ENCODE data around the gene MRAP. TPM values are rescaled to one million over a fixed set of nuclear protein-coding genes. Genes with fewer than 3 reads are reported as not detected.

The MRAP gene
- total RNA-seq, 2 donors from 2014 or later = not detected

DNA sequence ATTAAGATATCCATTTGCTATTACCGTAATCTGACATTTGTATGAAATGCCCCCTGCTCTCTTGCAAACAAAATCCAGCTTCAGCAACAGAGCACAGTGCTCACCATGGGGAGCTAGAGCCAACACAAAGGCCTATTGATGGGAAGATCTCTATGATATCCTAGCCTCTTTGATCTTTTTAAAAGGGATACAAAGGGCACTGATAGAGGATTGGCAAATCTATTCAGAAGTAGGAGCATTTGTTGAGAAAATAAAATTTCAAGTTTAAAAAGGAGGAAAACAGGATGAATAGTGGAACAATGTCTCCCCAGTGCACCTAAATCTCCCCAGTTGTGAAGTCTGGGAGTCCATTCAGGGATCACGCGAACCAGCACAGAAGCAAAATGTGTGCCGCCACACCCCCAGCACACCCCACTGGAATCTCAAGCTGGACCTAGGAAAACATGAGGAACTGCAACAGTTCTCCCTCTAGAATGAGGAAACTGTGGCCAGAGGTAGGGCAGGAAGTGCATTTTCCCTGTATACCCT lies 32.2 kb downstream of the MRAP start:
- H3K27me3 ChIP-seq = no peaks in the 10 kb centered on the region
- no peak overlapping the region for H3K9ac ChIP-seq (ENCODE audit: low read depth in 2 of 2, low read length in 2 of 2)
- no peaks in the 10 kb centered on the region for H3K9me3 ChIP-seq
- H3K4me3 ChIP-seq = no peak overlapping the region
- TF ChIP-seq, protein P1, sequence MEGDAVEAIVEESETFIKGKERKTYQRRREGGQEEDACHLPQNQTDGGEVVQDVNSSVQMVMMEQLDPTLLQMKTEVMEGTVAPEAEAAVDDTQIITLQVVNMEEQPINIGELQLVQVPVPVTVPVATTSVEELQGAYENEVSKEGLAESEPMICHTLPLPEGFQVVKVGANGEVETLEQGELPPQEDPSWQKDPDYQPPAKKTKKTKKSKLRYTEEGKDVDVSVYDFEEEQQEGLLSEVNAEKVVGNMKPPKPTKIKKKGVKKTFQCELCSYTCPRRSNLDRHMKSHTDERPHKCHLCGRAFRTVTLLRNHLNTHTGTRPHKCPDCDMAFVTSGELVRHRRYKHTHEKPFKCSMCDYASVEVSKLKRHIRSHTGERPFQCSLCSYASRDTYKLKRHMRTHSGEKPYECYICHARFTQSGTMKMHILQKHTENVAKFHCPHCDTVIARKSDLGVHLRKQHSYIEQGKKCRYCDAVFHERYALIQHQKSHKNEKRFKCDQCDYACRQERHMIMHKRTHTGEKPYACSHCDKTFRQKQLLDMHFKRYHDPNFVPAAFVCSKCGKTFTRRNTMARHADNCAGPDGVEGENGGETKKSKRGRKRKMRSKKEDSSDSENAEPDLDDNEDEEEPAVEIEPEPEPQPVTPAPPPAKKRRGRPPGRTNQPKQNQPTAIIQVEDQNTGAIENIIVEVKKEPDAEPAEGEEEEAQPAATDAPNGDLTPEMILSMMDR (IDR thresholded peaks at IDR 0.05) = no peak
- no peak overlapping the region for H3K27ac ChIP-seq
- DNase-seq = no peak
- H3K36me3 ChIP-seq = peaks cover 7% of the 10 kb centered on the region
- H3K4me1 ChIP-seq = no peaks in the 10 kb centered on the region
- intact Hi-C loops (cut with DNase I) = no loop called here

DNA sequence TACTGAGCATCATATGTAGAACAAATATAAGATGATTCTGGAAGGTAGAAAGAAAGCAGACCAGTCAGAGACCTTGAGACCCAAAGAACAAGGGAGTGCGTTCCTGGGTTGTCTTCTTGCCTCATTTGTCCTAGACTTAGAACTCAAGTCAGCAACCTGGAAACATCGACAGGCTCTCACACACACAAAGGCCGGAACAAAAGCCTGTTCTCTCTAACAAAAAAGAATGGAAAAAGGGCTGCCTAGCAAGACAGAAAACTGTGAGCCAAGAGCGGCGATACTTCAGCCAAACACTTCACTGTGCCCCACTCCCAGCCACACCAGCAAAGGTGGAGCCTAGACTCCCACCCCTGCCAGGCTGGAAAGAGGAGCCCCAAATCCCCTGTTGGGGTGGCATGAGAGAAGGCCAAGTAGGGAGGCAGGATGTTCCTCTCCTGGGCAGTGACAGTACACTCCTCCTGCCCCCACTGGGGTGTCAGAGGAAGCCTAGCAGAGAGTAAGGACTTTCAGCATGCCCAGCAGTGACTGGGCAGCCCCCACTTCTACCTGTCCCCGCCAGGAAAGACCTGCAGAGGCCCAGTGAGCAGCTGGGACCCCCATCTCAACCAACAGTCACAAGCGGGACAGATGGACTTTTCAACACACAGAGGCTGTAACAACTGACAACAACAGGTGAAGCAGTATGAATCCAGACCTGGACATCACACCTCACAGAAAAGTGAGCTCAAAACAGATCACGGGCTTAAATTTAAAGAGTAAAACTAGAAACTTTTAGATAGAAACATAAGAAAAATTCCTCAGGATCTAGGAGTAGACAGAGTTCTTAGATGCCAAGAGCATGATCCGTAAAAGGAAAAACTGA lies 33.0 kb downstream of the MRAP start:
- intact Hi-C loops (cut with DNase I) = no loop called here
- no peaks in the 10 kb centered on the region for H3K9me3 ChIP-seq
- no peak overlapping the region for H3K4me3 ChIP-seq
- no peak for DNase-seq
- H3K27me3 ChIP-seq = no peaks in the 10 kb centered on the region
- no peak overlapping the region for H3K9ac ChIP-seq (ENCODE audit: low read depth in 2 of 2, low read length in 2 of 2)
- no peak overlapping the region for H3K27ac ChIP-seq
- no peaks in the 10 kb centered on the region for H3K4me1 ChIP-seq
- TF ChIP-seq, protein P1 (IDR thresholded peaks at IDR 0.05) = no peak
- H3K36me3 ChIP-seq = peaks cover 7% of the 10 kb centered on the region

DNA sequence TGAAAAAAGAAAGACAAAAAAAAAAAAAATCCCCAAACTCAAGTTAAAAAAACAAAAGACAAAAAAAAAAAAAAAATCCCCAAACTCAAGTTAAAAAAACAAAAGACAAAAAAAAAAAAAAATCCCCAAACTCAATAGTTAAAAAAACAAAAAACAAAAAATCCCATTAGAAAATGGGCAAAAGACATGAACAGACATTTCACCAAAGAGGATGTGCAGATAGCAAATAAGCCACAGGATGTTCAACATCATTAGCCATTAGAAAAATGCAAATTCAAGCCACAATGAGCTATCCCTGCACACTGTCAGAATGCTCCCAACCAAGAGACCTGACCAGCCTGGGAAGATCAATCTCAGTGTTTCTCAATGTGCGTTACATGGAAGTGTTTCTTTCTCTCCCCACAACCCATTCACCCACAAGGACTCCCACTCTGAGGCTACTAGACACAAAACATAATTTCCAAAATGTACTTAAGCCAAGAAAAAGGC lies 33.9 kb downstream of the MRAP start:
- Histone ChIP-seq H3K27me3 (no peaks in the 10 kb centered on the region), H3K4me3 (no peak overlapping the region), H3K27ac (no peak overlapping the region), H3K9ac (ENCODE audit: low read depth in 2 of 2, low read length in 2 of 2) (no peak overlapping the region), H3K9me3 (no peaks in the 10 kb centered on the region), H3K36me3 (peaks cover 7% of the 10 kb centered on the region), H3K4me1 (no peaks in the 10 kb centered on the region)
- TF ChIP-seq, protein P1 (IDR thresholded peaks at IDR 0.05) = no peak
- no peak for DNase-seq
- intact Hi-C loops (cut with DNase I) = no loop called here

DNA sequence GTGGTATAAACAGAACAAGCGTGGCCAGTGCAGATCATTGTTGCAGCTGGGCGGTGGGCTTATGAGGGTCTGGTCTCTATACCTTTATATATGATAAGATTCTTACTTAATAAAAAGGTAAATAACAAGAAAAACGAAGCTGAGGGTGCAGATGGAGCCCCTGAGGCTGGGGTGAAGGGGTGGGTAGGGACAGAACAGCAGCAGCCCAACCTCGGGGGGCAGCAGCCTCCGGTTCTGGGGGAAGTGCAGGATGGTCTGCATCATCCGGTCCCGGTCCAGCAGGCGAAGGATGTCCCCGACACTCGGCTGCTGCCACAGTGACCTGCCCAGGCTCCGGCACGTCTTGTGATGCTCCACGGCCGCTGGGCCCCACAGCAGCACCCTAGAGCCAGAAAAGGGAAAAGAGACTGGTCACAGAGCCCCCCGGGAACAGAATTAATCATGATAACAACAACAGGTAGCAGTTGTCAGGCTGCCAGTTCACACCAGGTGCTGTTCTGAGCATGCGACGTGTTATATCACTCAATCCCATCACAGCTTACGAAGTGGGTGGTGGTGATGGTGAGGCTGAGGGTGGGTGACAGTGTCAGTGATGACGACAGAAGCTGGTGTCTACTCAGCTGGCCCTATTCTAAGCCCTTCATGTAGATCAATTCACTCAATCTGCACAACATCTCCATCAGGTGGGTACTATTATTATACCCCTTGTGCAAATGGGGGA lies 35.5 kb downstream of the MRAP start:
- no peaks in the 10 kb centered on the region for H3K27me3 ChIP-seq
- DNase-seq = no peak
- peaks cover 7% of the 10 kb centered on the region for H3K36me3 ChIP-seq
- H3K27ac ChIP-seq = no peak overlapping the region
- no peaks in the 10 kb centered on the region for H3K9me3 ChIP-seq
- H3K4me3 ChIP-seq = no peak overlapping the region
- TF ChIP-seq, protein P1 (IDR thresholded peaks at IDR 0.05) = no peak
- intact Hi-C loops (cut with DNase I) = no loop called here
- H3K4me1 ChIP-seq = no peaks in the 10 kb centered on the region
- no peak overlapping the region for H3K9ac ChIP-seq (ENCODE audit: low read depth in 2 of 2, low read length in 2 of 2)

DNA sequence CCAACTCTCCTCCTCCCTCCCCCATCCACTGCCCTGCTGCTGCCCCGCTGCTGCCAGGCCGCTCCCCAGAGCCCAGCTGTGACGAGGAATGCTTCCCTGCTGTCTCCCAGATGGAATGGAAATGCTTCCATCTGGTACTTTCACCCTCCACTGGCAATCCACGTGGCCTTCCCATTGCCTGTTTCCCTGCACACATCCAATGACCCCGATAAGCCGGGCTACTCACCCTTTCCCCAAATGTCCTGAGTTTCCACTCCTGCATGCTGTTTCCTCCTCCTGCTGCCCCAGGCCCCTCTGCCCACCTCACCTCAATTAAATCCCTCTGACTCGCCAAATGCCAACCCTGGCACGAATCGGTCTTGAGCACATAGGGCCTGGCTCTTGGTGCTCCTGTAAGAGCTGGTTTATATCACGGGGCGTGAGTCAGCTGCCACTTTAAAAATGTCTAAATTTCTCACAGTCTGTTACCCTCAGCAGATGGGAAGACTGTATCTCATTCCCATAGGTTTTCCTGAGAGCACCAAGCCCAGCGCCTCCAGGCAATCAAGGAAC lies 36.4 kb downstream of the MRAP start:
- no peak for DNase-seq
- intact Hi-C loops (cut with DNase I) = no loop called here
- Histone ChIP-seq H3K4me3 (no peak overlapping the region), H3K27me3 (no peaks in the 10 kb centered on the region), H3K9ac (ENCODE audit: low read depth in 2 of 2, low read length in 2 of 2) (no peak overlapping the region), H3K9me3 (no peaks in the 10 kb centered on the region), H3K36me3 (peaks cover 7% of the 10 kb centered on the region), H3K4me1 (no peaks in the 10 kb centered on the region), H3K27ac (no peak overlapping the region)
- TF ChIP-seq, protein P1 (IDR thresholded peaks at IDR 0.05) = no peak
